Heart right ventricle (tissue), 16 donors: ENCODE results near the gene TEC. TPM values are rescaled to one million over a fixed set of nuclear protein-coding genes. Genes with fewer than 3 reads are reported as not detected.

Source experiments
- ATAC-seq, 8 donors: fragments of 200-7000 bp; cut with Tn5 transposase; one replicate each; pipeline ENCODE4 v1.9.1; 2020; ENCODE audit warnings: mild to moderate bottlenecking in 8 of 8, moderate library complexity in 8 of 8, moderate number of reproducible peaks in 1 of 8
- DNase-seq, 2 donors: peaks; one replicate each; pipeline ENCODE4 v3.0.0-alpha.2; 2020
- H3K27ac ChIP-seq, 10 donors: fragments of 200-600 bp; sonication (generic) in 2 of 10; one replicate each; pipeline versions ENCODE4 v1.5.0 to v1.8.0; 2020 to 2022; ENCODE audit warnings: mild to moderate bottlenecking in 3 of 10
- H3K27me3 ChIP-seq, 7 donors: fragments of 200-600 bp; one replicate each; pipeline ENCODE4 v1.8.0; 2021 to 2022; ENCODE audit warnings: mild to moderate bottlenecking in 2 of 7
- H3K36me3 ChIP-seq, 9 donors: fragments of 200-600 bp; sonication (generic) in 1 of 9; one replicate each; pipeline versions ENCODE4 v1.5.0 to v1.8.0; 2020 to 2022; ENCODE audit warnings: mild to moderate bottlenecking in 2 of 9
- H3K4me1 ChIP-seq, 9 donors: fragments of 200-600 bp; sonication (generic) in 1 of 9; one replicate each; pipeline versions ENCODE4 v1.5.0 to v1.8.0; 2020 to 2022; ENCODE audit warnings: mild to moderate bottlenecking in 4 of 9
- H3K4me3 ChIP-seq, 10 donors: fragments of 200-600 bp; sonication (generic) in 2 of 10; one replicate each; pipeline versions ENCODE4 v1.5.0 to v1.8.0; 2020 to 2022; ENCODE audit warnings: mild to moderate bottlenecking in 7 of 10, moderate library complexity in 2 of 10
- H3K9me3 ChIP-seq, 11 donors: fragments of 200-600 bp in 10 of 11; sonication (generic) in 2 of 11; one replicate each; pipeline versions ENCODE4 v1.5.0 to v1.8.0; 2013 to 2022; ENCODE audit warnings: mild to moderate bottlenecking in 2 of 11, control low read depth in 1 of 11, moderate library complexity in 1 of 11
- WGBS, 2 donors: extraction: QIAGEN DNeasy Blood & Tissue Kit; methylation state at CpG; one replicate each; pipeline ENCODE4 v1.1.7; 2013; ENCODE audit warnings: inconsistent platforms in 1 of 2; 5-methylcytosine and 5-hydroxymethylcytosine counted together
- intact Hi-C, 10 donors: fragments of 100-400 bp; cut with DNase I; formaldehyde crosslinking; loops; one replicate each; pipeline versions ENCODE4 v1.11.1 to v1.14.2; 2022
- polyA plus RNA-seq, 2 donors: library from polyadenylated mRNA; stranded (reverse); fragments of 200-250 nt; gene quantifications; one replicate each; pipeline ENCODE4 v1.2.3, GENCODE V29; 2013
- total RNA-seq, 10 donors: library from RNA; stranded (reverse); fragmentation: NEBNext Ultra II Directional in 3 of 10; extraction: Animal tissue kit (Norgen Biotek cat#: 25700) in 3 of 10; gene quantifications; one replicate each; pipeline versions ENCODE4 v1.2.1 to v1.2.4, GENCODE V29; 2021 to 2023
- TF ChIP-seq, protein P1 (sequence below), 9 donors: fragments of 200-600 bp; sonication (generic) in 2 of 9; IDR thresholded peaks; one replicate each; pipeline versions ENCODE4 v1.5.0 to v1.8.0; 2021 to 2022; ENCODE audit warnings: antibody characterized with exemption in 9 of 9, mild to moderate bottlenecking in 5 of 9, moderate library complexity in 1 of 9
- donor health status: Arrhythmogenic right ventricular cardiomyopathy.
- donor health status: ischemic (EF 13 %, LVEDD 7.1; RV severe dilation, severe dysfunction).
- donor health status: healthy with polysubstance abuse.
- donor health status: DM: no; HTN: yes; CAD: no.
- donor health status: DM: no; HTN: no; CAD: no.
- donor health status: ischemic (EF 25% LVEDD 6.9; RV normal size, moderate dysfunction).
- donor health status: ischemic (EF 25% LVEDD 5.7; RV mildly dilated, moderate dysfunction).
- donor health status: healthy.
- donor health status: DM: yes; HTN: yes; CAD: no.
- donor health status: Ischemic cardiomyopathy.
- donor health status: ischemic (EF 35%, LVEDD 5.7; RV mildly dilated, moderate dysfunction).
- donor health status: nonischemic (EF 11% LVEDD 7.7; RV severe dilation, severe dysfunction).
- donor health status: DM: yes; HTN: yes; CAD: no.
- donor health status: PGD.
- donor health status: ischemic (EF 29% LVEDD 5.4; RV normal size, mild dysfunction).
- donor health status: nonischemic (EF 23%, LVEDD 6.1; RV moderate dilation, normal function).

TEC gene
- total and polyA plus RNA-seq, 12 donors, result 1.0 to 3.6 (median 2.2) TPM

DNA sequence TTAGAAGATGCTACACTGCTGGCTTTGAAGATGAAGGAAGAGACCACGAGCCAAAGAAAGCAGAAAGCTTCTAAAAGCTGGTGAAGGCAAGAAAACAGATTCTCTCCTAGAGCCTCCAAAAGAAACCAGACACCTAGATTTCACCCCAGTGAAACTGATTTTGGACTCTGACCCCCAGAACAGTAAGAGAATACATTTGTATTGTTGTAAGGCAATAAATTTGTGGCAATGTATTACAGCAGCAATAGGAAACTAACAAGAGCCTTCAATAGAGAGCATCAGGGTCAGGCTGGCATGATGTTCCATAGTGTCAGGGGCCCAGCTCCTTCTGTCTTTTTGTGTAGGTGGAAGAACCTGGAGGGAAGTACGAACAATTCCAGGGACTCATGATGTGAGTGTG is 6.0 kb upstream of the TEC start:
- Histone ChIP-seq H3K9me3 (no peaks in the 10 kb centered on the region), H3K36me3 (no peaks in the 10 kb centered on the region), H3K27me3 (no peaks in the 10 kb centered on the region), H3K4me1 (peaks cover 0 to 6% (median 0%) of the 10 kb centered on the region in 9 donors), H3K4me3 (no peak overlapping the region), H3K27ac (no peak overlapping the region)
- 80 to 91% methylated on average over 2 of the region's 2 CpGs for WGBS, 2 donors
- TF ChIP-seq, protein P1, sequence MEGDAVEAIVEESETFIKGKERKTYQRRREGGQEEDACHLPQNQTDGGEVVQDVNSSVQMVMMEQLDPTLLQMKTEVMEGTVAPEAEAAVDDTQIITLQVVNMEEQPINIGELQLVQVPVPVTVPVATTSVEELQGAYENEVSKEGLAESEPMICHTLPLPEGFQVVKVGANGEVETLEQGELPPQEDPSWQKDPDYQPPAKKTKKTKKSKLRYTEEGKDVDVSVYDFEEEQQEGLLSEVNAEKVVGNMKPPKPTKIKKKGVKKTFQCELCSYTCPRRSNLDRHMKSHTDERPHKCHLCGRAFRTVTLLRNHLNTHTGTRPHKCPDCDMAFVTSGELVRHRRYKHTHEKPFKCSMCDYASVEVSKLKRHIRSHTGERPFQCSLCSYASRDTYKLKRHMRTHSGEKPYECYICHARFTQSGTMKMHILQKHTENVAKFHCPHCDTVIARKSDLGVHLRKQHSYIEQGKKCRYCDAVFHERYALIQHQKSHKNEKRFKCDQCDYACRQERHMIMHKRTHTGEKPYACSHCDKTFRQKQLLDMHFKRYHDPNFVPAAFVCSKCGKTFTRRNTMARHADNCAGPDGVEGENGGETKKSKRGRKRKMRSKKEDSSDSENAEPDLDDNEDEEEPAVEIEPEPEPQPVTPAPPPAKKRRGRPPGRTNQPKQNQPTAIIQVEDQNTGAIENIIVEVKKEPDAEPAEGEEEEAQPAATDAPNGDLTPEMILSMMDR (IDR thresholded peaks at IDR 0.05), result no peak
- ATAC-seq (no peak), DNase-seq (no peak)
- intact Hi-C loops, result loop anchor here in 6 of 10 donors (5.0 to 10.0 kb wide), 4 partner anchors 141 to 151 kb away; partner anchors contain the start of gene TXK (in 3 of the 6)

- 58 to 61% methylated on average over 3 of the region's 3 CpGs for WGBS, 2 donors
- no peaks in the 10 kb centered on the region for H3K27me3 ChIP-seq
- ATAC-seq, result peak in 2 of 8 donors; percentile 45 to 52
Measured at GRCh38 chr4:48275247-48275646, 5.6 kb upstream of the TEC start.

GRCh38 chr4:48271626-48272025 is 2.0 kb upstream of the TEC start:
- DNase-seq, result no peak
- H3K36me3 ChIP-seq, result no peaks in the 10 kb centered on the region
- WGBS, 2 donors, result 90 to 96% methylated on average over 11 of the region's 11 CpGs
- no peak for ATAC-seq
- no peak overlapping the region for H3K27ac ChIP-seq
- H3K27me3 ChIP-seq, result no peaks in the 10 kb centered on the region
- H3K9me3 ChIP-seq, result no peaks in the 10 kb centered on the region
- no peak overlapping the region for H3K4me3 ChIP-seq
- TF ChIP-seq, protein P1 (IDR thresholded peaks at IDR 0.05), result no peak
- intact Hi-C loops, result loop anchor here in 4 of 10 donors (10.0 kb wide), 2 partner anchors 137 to 147 kb away; partner anchors contain the start of gene TXK (in 2 of the 4)
- H3K4me1 ChIP-seq, result peaks cover 0 to 35% (median 8%) of the 10 kb centered on the region in 9 donors

More at GRCh38 chr4:48275247-48275646, 5.6 kb upstream of the TEC start:
- DNase-seq, result no peak
- peaks cover 0 to 10% (median 0%) of the 10 kb centered on the region in 9 donors for H3K4me1 ChIP-seq
- TF ChIP-seq, protein P1 (IDR thresholded peaks at IDR 0.05), result peak in 7 of 9 donors; percentile 31 to 65 (median 53)
- no peaks in the 10 kb centered on the region for H3K9me3 ChIP-seq
- no peak overlapping the region for H3K27ac ChIP-seq
- H3K36me3 ChIP-seq, result no peaks in the 10 kb centered on the region
- intact Hi-C loops, result loop anchor here in 6 of 10 donors (5.0 to 10.0 kb wide), 4 partner anchors 140 to 150 kb away; partner anchors contain the start of gene TXK (in 3 of the 6)
- H3K4me3 ChIP-seq, result no peak overlapping the region

GRCh38 chr4:48270951-48271473 is 1.4 kb upstream of the TEC start:
- intact Hi-C loops, result loop anchor here in 4 of 10 donors (10.0 kb wide), 2 partner anchors 136 to 146 kb away; partner anchors contain the start of gene TXK (in 2 of the 4)
- TF ChIP-seq, protein P1 (IDR thresholded peaks at IDR 0.05), result no peak
- DNase-seq (no peak), ATAC-seq (no peak)
- 64 to 75% methylated on average over 6 of the region's 6 CpGs for WGBS, 2 donors
- H3K27me3 ChIP-seq, result no peaks in the 10 kb centered on the region
- H3K4me1 ChIP-seq, result peaks cover 0 to 35% (median 8%) of the 10 kb centered on the region in 9 donors
- no peaks in the 10 kb centered on the region for H3K9me3 ChIP-seq
- peak overlapping the region in 1 of 10 donors; percentile 80 for H3K27ac ChIP-seq
- H3K36me3 ChIP-seq, result no peaks in the 10 kb centered on the region
- no peak overlapping the region for H3K4me3 ChIP-seq
